GM18517 (cell line): ENCODE measurements around the gene DIO3.

ENCODE experiments used
- ATAC-seq: cut with Tn5 transposase; IDR thresholded peaks from one replicate; pipeline ENCODE4 v1.9.1; 2021; ENCODE audit warnings: mild to moderate bottlenecking, moderate library complexity; ENCODE audit not compliant: unreplicated experiment

DIO3 gene

GRCh38 chr14:101561145-101561896 lies at the start of gene DIO3:
Gene DIO3 (plus strand): TSS chr14:101561495.
- no peak for ATAC-seq

GRCh38 chr14:101511620-101512375 lies 49.5 kb upstream of the DIO3 start:
- no peak for ATAC-seq

- ATAC-seq, result no peak
Observed at GRCh38 chr14:101512376-101512695, 49.0 kb upstream of the DIO3 start.

- no peak for ATAC-seq
Observed at GRCh38 chr14:101514136-101514535, 47.2 kb upstream of the DIO3 start.

GRCh38 chr14:101516401-101516800 lies 44.9 kb upstream of the DIO3 start:
- ATAC-seq, result no peak

- no peak for ATAC-seq
Observed at GRCh38 chr14:101518611-101519473, 42.5 kb upstream of the DIO3 start.

- ATAC-seq, result no peak
Observed at GRCh38 chr14:101520621-101521472, 40.4 kb upstream of the DIO3 start.

GRCh38 chr14:101521473-101521915 lies 39.8 kb upstream of the DIO3 start:
- no peak for ATAC-seq

- no peak for ATAC-seq
Observed at GRCh38 chr14:101521978-101522377, 39.3 kb upstream of the DIO3 start.

- no peak for ATAC-seq
Observed at GRCh38 chr14:101525640-101526527, 35.4 kb upstream of the DIO3 start.

- ATAC-seq, result no peak
Observed at GRCh38 chr14:101527987-101528386, 33.3 kb upstream of the DIO3 start.

- ATAC-seq, result no peak
Observed at GRCh38 chr14:101529079-101529478, 32.2 kb upstream of the DIO3 start.

- no peak for ATAC-seq
Observed at GRCh38 chr14:101534198-101534597, 27.1 kb upstream of the DIO3 start.

GRCh38 chr14:101535232-101535631 lies 26.1 kb upstream of the DIO3 start:
- no peak for ATAC-seq

GRCh38 chr14:101535701-101536207 lies 25.5 kb upstream of the DIO3 start:
- no peak for ATAC-seq

GRCh38 chr14:101537286-101537685 lies 24.0 kb upstream of the DIO3 start:
- ATAC-seq, result no peak

- ATAC-seq, result no peak
Observed at GRCh38 chr14:101538878-101539277, 22.4 kb upstream of the DIO3 start.

GRCh38 chr14:101539880-101540279 lies 21.4 kb upstream of the DIO3 start:
- no peak for ATAC-seq
